B cell (primary cell): ENCODE results near the gene CUZD1. TPM values are rescaled to one million over a fixed set of nuclear protein-coding genes. Genes with fewer than 3 reads are reported as not detected.

ENCODE experiments used
- ATAC-seq: fragments of 200-7000 bp; cut with Tn5 transposase; one replicate; pipeline ENCODE4 v1.10.0; 2021; ENCODE audit warnings: low read depth, mild to moderate bottlenecking, moderate number of reproducible peaks, moderate library complexity
- CTCF ChIA-PET: fragments of 350-600 bp; sonication (Branson Sonifier 250); formaldehyde crosslinking; loops from one replicate; lab custom pipeline; 2021; ENCODE audit warnings: antibody characterized with exemption, inconsistent platforms; lab: Charles Lee
- POLR2A ChIA-PET: fragments of 350-600 bp; sonication (Branson Sonifier 250); formaldehyde crosslinking; loops from one replicate; lab custom pipeline; 2021; ENCODE audit warnings: antibody characterized with exemption; lab: Charles Lee
- DNase-seq: peaks from one replicate; pipeline ENCODE4 v3.0.0; 2013
- H2AFZ ChIP-seq: 2 replicates; pipeline ENCODE4 v1.6.1; 2012; ENCODE audit warnings: mild to moderate bottlenecking, low read depth, low read length; ENCODE audit not compliant: insufficient read depth, poor library complexity, severe bottlenecking
- H3K27ac ChIP-seq, 2 donors: 1 replicate in 1 of 2; 2 replicates in 1 of 2; pipeline ENCODE4 v1.5.1; 2012 to 2013; ENCODE audit warnings: low read length in 2 of 2, mild to moderate bottlenecking in 2 of 2, moderate library complexity in 1 of 2
- H3K27me3 ChIP-seq, 4 experiments: fragments of 200-600 bp in 1 of 4; sonication (generic) in 1 of 4; replicated peaks in 1 of 4; 1 replicate in 2 of 4; 2 replicates in 2 of 4; pipeline versions ENCODE4 v1.6.1 to v1.7.0; 2013 to 2016; ENCODE audit warnings: low read length in 3 of 4, mild to moderate bottlenecking in 2 of 4, mixed read lengths in 1 of 4, moderate library complexity in 1 of 4; ENCODE audit not compliant: insufficient read depth in 4 of 4, control insufficient read depth in 3 of 4; ENCODE audit errors: control extremely low read depth in 1 of 4
- H3K36me3 ChIP-seq, 2 experiments: replicated peaks in 1 of 2; 1 replicate in 1 of 2; 2 replicates in 1 of 2; pipeline versions ENCODE4 v1.6.1 to v1.7.1; 2013; ENCODE audit warnings: low read length in 1 of 2; ENCODE audit not compliant: insufficient read depth in 2 of 2, control insufficient read depth in 1 of 2; ENCODE audit errors: control extremely low read depth in 1 of 2, extremely low read depth in 1 of 2
- H3K4me1 ChIP-seq, 2 donors: fragments of 200-600 bp in 1 of 2; sonication (generic) in 1 of 2; 1 replicate in 1 of 2; 2 replicates in 1 of 2; pipeline versions ENCODE4 v1.5.1 to v1.6.1; 2013 to 2017; ENCODE audit warnings: low read length in 2 of 2; ENCODE audit not compliant: control insufficient read depth in 2 of 2, insufficient read depth in 2 of 2
- H3K4me2 ChIP-seq: replicated peaks from 2 replicates; pipeline ENCODE3; 2012; ENCODE audit warnings: mild to moderate bottlenecking, low read depth, low read length; ENCODE audit not compliant: poor library complexity, severe bottlenecking
- H3K4me3 ChIP-seq, 5 experiments: fragments of 200-600 bp in 1 of 5; sonication (generic) in 1 of 5; 1 replicate in 3 of 5; 2 replicates in 2 of 5; pipeline versions ENCODE4 v1.5.1 to v1.7.0; 2011 to 2016; ENCODE audit warnings: low read length in 4 of 5, mild to moderate bottlenecking in 4 of 5, low read depth in 2 of 5, control low read depth in 1 of 5, moderate library complexity in 1 of 5; ENCODE audit not compliant: insufficient read depth in 1 of 5; ENCODE audit errors: control extremely low read depth in 1 of 5, extremely low read depth in 1 of 5
- H3K79me2 ChIP-seq: fragments of 200-600 bp; sonication (generic); one replicate; pipeline ENCODE4 v1.6.0; 2016; ENCODE audit warnings: low read length; ENCODE audit not compliant: control insufficient read depth, insufficient read depth
- H3K9ac ChIP-seq: fragments of 200-600 bp; sonication (generic); 2 replicates; pipeline ENCODE4 v1.6.1; 2017; ENCODE audit warnings: mild to moderate bottlenecking, low read length, moderate library complexity
- H3K9me3 ChIP-seq, 3 donors: one replicate each; pipeline versions ENCODE4 v1.6.1 to v1.7.1; 2013; ENCODE audit warnings: low read length in 2 of 3; ENCODE audit not compliant: control insufficient read depth in 2 of 3, insufficient read depth in 1 of 3; ENCODE audit errors: control extremely low read depth in 1 of 3
- H4K20me1 ChIP-seq: 2 replicates; pipeline ENCODE4 v1.6.0; 2012; ENCODE audit warnings: mild to moderate bottlenecking, low read length; ENCODE audit not compliant: insufficient read depth, control insufficient read depth, poor library complexity, severe bottlenecking
- H3K27ac Mint-ChIP-seq: one replicate; pipeline ENCODE4 v1.8.0; 2021; ENCODE audit warnings: mixed read lengths
- H3K27me3 Mint-ChIP-seq: one replicate; pipeline ENCODE4 v1.8.0; 2021; ENCODE audit warnings: mixed read lengths
- H3K4me1 Mint-ChIP-seq: one replicate; pipeline ENCODE4 v1.8.0; 2021; ENCODE audit warnings: mixed read lengths
- H3K4me3 Mint-ChIP-seq: one replicate; pipeline ENCODE4 v1.8.0; 2021; ENCODE audit warnings: mixed read lengths
- H3K9me3 Mint-ChIP-seq: one replicate; pipeline ENCODE4 v1.8.0; 2022; ENCODE audit warnings: mixed read lengths; ENCODE audit not compliant: insufficient read depth
- EZH2 ChIP-seq: IDR thresholded peaks from 2 replicates; pipeline ENCODE4 v1.6.1; 2012; ENCODE audit warnings: borderline replicate concordance, low read depth, mild to moderate bottlenecking, moderate library complexity, low read length; ENCODE audit not compliant: insufficient read depth, poor library complexity, severe bottlenecking
- WGBS: methylation state at CpG from one replicate; pipeline ENCODE4 v1.1.5; 2013; ENCODE audit warnings: missing lambda C conversion rate; ENCODE audit not compliant: insufficient coverage; 5-methylcytosine and 5-hydroxymethylcytosine counted together
- intact Hi-C: fragments of 100-400 bp; cut with micrococcal nuclease; formaldehyde crosslinking; loops from one replicate; pipeline ENCODE4 v1.10.0; 2022
- polyA plus RNA-seq: library from polyadenylated mRNA; depleted of rRNA; stranded (reverse); fragments of >200 nt; gene quantifications from 2 replicates; pipeline ENCODE4 v1.2.3, GENCODE V29; 2012
- total RNA-seq, 2 donors: library from RNA; stranded (reverse); fragments of 120-200 nt in 1 of 2; gene quantifications; 1 replicate in 1 of 2; 2 replicates in 1 of 2; pipeline versions ENCODE4 v1.2.3 to v1.2.4, GENCODE V29; 2013 to 2022
- TF ChIP-seq, protein P1 (sequence below): fragments of 200-600 bp; IDR thresholded peaks from one replicate; pipeline ENCODE4 v1.8.0; 2022; ENCODE audit warnings: antibody characterized with exemption, mild to moderate bottlenecking

Gene CUZD1
- total and polyA plus RNA-seq, 2 donors (not counting 1 experiment from before 2014, with no cell fraction given) = 2.1 to 3.3 TPM

DNA sequence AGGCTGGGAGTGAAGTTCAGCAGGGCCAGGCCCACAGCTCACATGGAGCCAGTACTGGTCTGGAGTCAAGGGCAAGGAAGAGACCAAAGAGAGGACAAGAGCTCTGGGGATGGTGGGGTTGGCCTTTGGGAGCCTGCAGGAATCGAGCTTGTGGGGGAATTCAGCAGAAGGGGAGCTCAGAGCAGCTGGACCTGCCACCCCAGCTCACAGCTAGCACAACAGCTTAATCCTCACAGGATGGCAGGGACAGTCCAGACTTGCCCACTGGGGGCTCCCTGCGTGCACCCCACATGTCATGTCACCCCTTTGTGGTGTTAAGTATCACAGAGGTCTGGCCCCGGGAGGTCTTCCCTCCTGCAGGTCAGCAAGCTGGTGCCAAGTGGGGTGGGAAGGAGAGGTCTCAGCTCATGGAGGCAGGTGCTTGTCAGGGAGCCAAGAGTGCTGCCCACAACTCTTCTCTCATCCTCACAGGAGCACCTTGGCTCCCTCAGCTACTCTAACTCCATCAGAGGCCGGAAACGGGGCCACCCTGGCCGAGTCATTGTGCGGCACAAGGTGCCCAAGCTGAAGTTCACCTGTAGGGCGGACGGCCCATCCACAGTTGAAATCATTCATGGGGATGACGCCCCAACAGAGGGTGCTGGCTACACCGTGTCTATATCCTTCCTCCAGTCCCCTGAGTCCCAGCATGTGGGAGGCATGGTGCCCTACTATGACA, 22.5 kb downstream of the CUZD1 start:
- H3K9me3 ChIP-seq = peaks cover 0 to 1% (median 0%) of the 10 kb centered on the region in 3 donors
- DNase-seq = no peak
- intact Hi-C loops = no loop called here
- H3K4me1 ChIP-seq = no peaks in the 10 kb centered on the region
- H3K36me3 ChIP-seq = no peaks in the 10 kb centered on the region
- Mint-ChIP-seq H3K27ac (no peak overlapping the region), H3K9me3 (no peaks in the 10 kb centered on the region), H3K27me3 (peaks cover 57% of the 10 kb centered on the region), H3K4me3 (no peak overlapping the region), H3K4me1 (no peaks in the 10 kb centered on the region)
- no peak overlapping the region for H3K4me3 ChIP-seq
- no peak overlapping the region for H2AFZ ChIP-seq
- H3K79me2 ChIP-seq = no peaks in the 10 kb centered on the region
- ATAC-seq = no peak
- CTCF ChIA-PET = no interaction called here
- H3K4me2 ChIP-seq = no peak overlapping the region
- no peak overlapping the region for H3K9ac ChIP-seq
- no peak overlapping the region for H3K27ac ChIP-seq
- TF ChIP-seq, protein P1, sequence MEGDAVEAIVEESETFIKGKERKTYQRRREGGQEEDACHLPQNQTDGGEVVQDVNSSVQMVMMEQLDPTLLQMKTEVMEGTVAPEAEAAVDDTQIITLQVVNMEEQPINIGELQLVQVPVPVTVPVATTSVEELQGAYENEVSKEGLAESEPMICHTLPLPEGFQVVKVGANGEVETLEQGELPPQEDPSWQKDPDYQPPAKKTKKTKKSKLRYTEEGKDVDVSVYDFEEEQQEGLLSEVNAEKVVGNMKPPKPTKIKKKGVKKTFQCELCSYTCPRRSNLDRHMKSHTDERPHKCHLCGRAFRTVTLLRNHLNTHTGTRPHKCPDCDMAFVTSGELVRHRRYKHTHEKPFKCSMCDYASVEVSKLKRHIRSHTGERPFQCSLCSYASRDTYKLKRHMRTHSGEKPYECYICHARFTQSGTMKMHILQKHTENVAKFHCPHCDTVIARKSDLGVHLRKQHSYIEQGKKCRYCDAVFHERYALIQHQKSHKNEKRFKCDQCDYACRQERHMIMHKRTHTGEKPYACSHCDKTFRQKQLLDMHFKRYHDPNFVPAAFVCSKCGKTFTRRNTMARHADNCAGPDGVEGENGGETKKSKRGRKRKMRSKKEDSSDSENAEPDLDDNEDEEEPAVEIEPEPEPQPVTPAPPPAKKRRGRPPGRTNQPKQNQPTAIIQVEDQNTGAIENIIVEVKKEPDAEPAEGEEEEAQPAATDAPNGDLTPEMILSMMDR = no peak
- TF ChIP-seq EZH2 = no peak
- H4K20me1 ChIP-seq = no peaks in the 10 kb centered on the region
- WGBS = 89% methylated on average over 8 of the region's 11 CpGs
- POLR2A ChIA-PET = no interaction called here
- peaks cover 0 to 3% (median 1%) of the 10 kb centered on the region in 4 experiments for H3K27me3 ChIP-seq

DNA sequence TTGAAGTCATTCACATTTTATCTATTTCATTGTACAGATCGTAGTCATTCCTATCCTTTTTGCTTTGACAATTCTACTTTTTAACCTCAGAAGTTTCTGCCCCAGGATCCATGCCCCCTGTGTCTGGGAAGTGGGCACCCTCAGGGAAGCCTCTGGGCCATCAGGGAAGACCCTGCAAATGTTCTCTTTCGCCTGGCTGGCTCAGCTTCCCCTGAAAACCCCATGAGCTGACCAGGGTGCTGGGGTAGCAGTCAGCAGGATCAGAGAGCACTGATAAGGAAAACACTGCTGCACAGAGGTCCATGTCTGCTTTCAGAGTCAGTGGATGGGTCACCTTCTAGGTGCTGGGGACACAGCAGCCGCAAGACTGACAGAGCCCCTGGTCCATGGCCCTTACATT, 23.8 kb downstream of the CUZD1 start:
- ATAC-seq (no peak), DNase-seq (no peak)
- no peak overlapping the region for H2AFZ ChIP-seq
- H3K4me1 ChIP-seq = no peaks in the 10 kb centered on the region
- peaks cover 0 to 1% (median 0%) of the 10 kb centered on the region in 3 donors for H3K9me3 ChIP-seq
- ChIA-PET POLR2A (no interaction called here), CTCF (no interaction called here)
- no peak overlapping the region for H3K4me3 Mint-ChIP-seq
- peaks cover 58% of the 10 kb centered on the region for H3K27me3 Mint-ChIP-seq
- peaks cover 0 to 6% (median 2%) of the 10 kb centered on the region in 4 experiments for H3K27me3 ChIP-seq
- H3K4me1 Mint-ChIP-seq = no peaks in the 10 kb centered on the region
- H3K36me3 ChIP-seq = no peaks in the 10 kb centered on the region
- 77% methylated on average over 3 of the region's 3 CpGs for WGBS
- intact Hi-C loops = no loop called here
- H3K27ac ChIP-seq = no peak overlapping the region
- no peak overlapping the region for H3K4me2 ChIP-seq
- H3K9me3 Mint-ChIP-seq = no peaks in the 10 kb centered on the region
- no peak overlapping the region for H3K4me3 ChIP-seq
- TF ChIP-seq, protein P1 = no peak
- TF ChIP-seq EZH2 = no peak
- no peaks in the 10 kb centered on the region for H4K20me1 ChIP-seq
- no peak overlapping the region for H3K9ac ChIP-seq
- no peaks in the 10 kb centered on the region for H3K79me2 ChIP-seq
- no peak overlapping the region for H3K27ac Mint-ChIP-seq
